HepG2 (cell line): ENCODE data around the gene WWP2. TPM values are rescaled to one million over a fixed set of nuclear protein-coding genes. Genes with fewer than 3 reads are reported as not detected.

ENCODE experiments used
- FOXM1 ChIP-seq: sonication (generic); formaldehyde crosslinking; IDR thresholded peaks from 2 replicates; pipeline ENCODE4 v1.5.0; 2020; ENCODE audit warnings: missing genetic modification reagents
- HES4 ChIP-seq: sonication (generic); formaldehyde crosslinking; IDR thresholded peaks from 2 replicates; pipeline ENCODE4 v1.9.0; 2021; ENCODE audit warnings: mild to moderate bottlenecking, missing genetic modification reagents, borderline replicate concordance
- HNRNPK ChIP-seq: fragments of 200-400 bp; formaldehyde crosslinking; IDR thresholded peaks from 2 replicates; pipeline ENCODE4 v1.6.1; 2018; ENCODE audit warnings: low read length, low read depth, moderate library complexity, mild to moderate bottlenecking; ENCODE audit not compliant: poor library complexity, severe bottlenecking
- HOXA3 ChIP-seq: sonication (generic); formaldehyde crosslinking; IDR thresholded peaks from 2 replicates; pipeline ENCODE4 v1.5.0; 2020; ENCODE audit warnings: missing genetic modification reagents
- IKZF1 ChIP-seq: fragments of 450-650 bp; IDR thresholded peaks from 2 replicates; pipeline ENCODE4 v1.7.1; 2016
- JARID2 ChIP-seq: sonication (generic); formaldehyde crosslinking; IDR thresholded peaks from 2 replicates; pipeline ENCODE4 v1.8.1; 2023; ENCODE audit warnings: missing genetic modification reagents, inconsistent platforms; ENCODE audit not compliant: insufficient replicate concordance
- MZF1 ChIP-seq: sonication (generic); formaldehyde crosslinking; IDR thresholded peaks from 2 replicates; pipeline ENCODE4 v1.8.1; 2023; ENCODE audit warnings: mild to moderate bottlenecking, missing genetic modification reagents, borderline replicate concordance
- NR3C1 ChIP-seq: sonication (generic); formaldehyde crosslinking; IDR thresholded peaks from 2 replicates; pipeline ENCODE4 v1.4.0; 2020; ENCODE audit warnings: missing genetic modification reagents
- RXRA ChIP-seq: sonication (generic); formaldehyde crosslinking; IDR thresholded peaks from 2 replicates; pipeline ENCODE4 v1.5.1; 2020; ENCODE audit warnings: missing genetic modification reagents
- ZFP41 ChIP-seq: sonication (generic); formaldehyde crosslinking; IDR thresholded peaks from 2 replicates; pipeline ENCODE4 v1.4.0; 2020; ENCODE audit warnings: mild to moderate bottlenecking, missing genetic modification reagents, borderline replicate concordance
- ZMYM3 ChIP-seq: sonication (generic); formaldehyde crosslinking; IDR thresholded peaks from 2 replicates; pipeline ENCODE4 v1.5.1; 2020; ENCODE audit warnings: mild to moderate bottlenecking, missing genetic modification reagents
- ZNF251 ChIP-seq: sonication (generic); formaldehyde crosslinking; IDR thresholded peaks from 2 replicates; pipeline ENCODE4 v1.9.0; 2021; ENCODE audit warnings: mild to moderate bottlenecking, missing genetic modification reagents
- ZNF552 ChIP-seq: sonication (generic); formaldehyde crosslinking; IDR thresholded peaks from 2 replicates; pipeline ENCODE4 v1.9.0; 2022; ENCODE audit warnings: missing genetic modification reagents, mild to moderate bottlenecking, borderline replicate concordance
- ZNF564 ChIP-seq: sonication (generic); formaldehyde crosslinking; IDR thresholded peaks from 2 replicates; pipeline ENCODE4 v1.8.1; 2023; ENCODE audit warnings: mild to moderate bottlenecking, missing genetic modification reagents
- ZNF572 ChIP-seq: sonication (generic); formaldehyde crosslinking; IDR thresholded peaks from 2 replicates; pipeline ENCODE4 v1.5.1; 2020; ENCODE audit warnings: mild to moderate bottlenecking, missing genetic modification reagents
- polyA plus RNA-seq, 8 experiments: library from polyadenylated mRNA; depleted of rRNA in 3 of 8; stranded (reverse) in 7 of 8; unstranded in 1 of 8; fragments of >200 nt; fragmentation: Illumina TruSeq in 4 of 8; extraction: Trizol in 4 of 8; gene quantifications; 2 replicates each; pipeline versions ENCODE4 v1.2.1 to v1.2.3, GENCODE V29; 2011 to 2016; ENCODE audit warnings: low read depth in 4 of 8, missing spikeins in 1 of 8, mixed read lengths in 1 of 8; ENCODE audit not compliant: insufficient read depth in 1 of 8
- total RNA-seq, 5 experiments: library from RNA; depleted of rRNA; stranded (reverse); fragments of >200 nt; fragmentation: Illumina TruSeq; extraction: Trizol; gene quantifications; 2 replicates each; pipeline ENCODE4 v1.2.3, GENCODE V29; 2016; ENCODE audit warnings: low read depth in 1 of 5
- TF ChIP-seq, protein P1 (sequence below): sonication (generic); formaldehyde crosslinking; IDR thresholded peaks from 2 replicates; pipeline ENCODE4 v1.8.0; 2022; ENCODE audit warnings: missing genetic modification reagents, mild to moderate bottlenecking, borderline replicate concordance
- TF ChIP-seq, protein P2 (sequence below): sonication (generic); formaldehyde crosslinking; IDR thresholded peaks from 2 replicates; pipeline ENCODE4 v1.8.1; 2023; ENCODE audit warnings: missing genetic modification reagents, inconsistent platforms, borderline replicate concordance
- TF ChIP-seq, protein P3 (sequence below): sonication (generic); formaldehyde crosslinking; IDR thresholded peaks from 2 replicates; pipeline ENCODE4 v1.4.0; 2020; ENCODE audit warnings: missing genetic modification reagents
- TF ChIP-seq, protein P4 (sequence below): sonication (generic); formaldehyde crosslinking; IDR thresholded peaks from 2 replicates; pipeline ENCODE4 v1.4.0; 2020; ENCODE audit warnings: low read depth, missing genetic modification reagents
- TF ChIP-seq, protein P5 (sequence below): sonication (generic); formaldehyde crosslinking; IDR thresholded peaks from 2 replicates; pipeline ENCODE4 v1.4.0; 2020; ENCODE audit warnings: mild to moderate bottlenecking, low read depth, missing genetic modification reagents

Gene WWP2
- total and polyA plus RNA-seq, 2 of the 13 experiments (the other 11 are each of a cell fraction or from before 2014, with no cell fraction given), result 11.4 to 28.2 TPM

DNA sequence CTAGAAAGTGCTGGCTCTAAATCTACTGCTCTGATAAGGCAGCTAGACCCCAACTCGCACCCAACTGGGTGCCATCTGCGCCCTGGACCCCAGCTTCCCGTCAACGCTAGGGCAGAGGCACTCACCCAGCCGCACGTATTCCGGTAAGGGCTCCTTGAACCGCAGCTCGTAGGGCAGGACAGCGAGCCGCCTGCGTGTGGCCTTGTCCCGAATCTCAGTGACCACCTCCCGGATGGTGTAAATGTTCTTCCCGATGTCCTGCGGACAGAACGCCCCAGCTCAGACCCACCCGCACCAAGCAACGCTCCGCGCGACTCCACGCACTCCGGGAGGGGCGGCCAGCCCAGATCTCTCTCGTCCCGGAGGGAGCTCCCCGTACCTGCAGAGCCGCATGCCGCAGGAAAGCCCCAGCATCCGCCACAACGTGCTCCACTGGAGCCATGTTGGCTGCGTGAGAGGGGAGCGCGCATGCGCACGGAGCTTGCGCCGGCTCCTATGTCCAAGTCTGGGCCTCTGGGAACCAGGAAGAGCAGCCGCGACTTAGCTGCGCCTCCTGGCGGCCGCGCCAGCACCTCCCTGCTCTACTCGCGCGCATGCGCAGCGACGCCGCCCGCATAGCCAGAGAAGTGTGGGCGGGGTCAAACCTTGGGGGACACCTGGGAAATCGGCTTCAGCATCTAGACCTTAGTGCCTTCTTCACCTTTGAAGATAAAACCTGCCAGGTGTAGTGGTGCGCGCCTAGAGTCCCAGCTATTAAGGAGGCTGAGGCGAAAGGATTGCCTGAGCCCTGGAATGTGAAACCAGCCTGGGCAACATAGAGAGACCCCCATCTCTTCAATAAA, 7.4 kb upstream of the WWP2 start, which contains the start of gene NOB1 (continued):
- TF ChIP-seq HOXA3 (CRISPR knock-in tag), result peak; percentile 93
- no peak for TF ChIP-seq JARID2
- TF ChIP-seq, protein P1, sequence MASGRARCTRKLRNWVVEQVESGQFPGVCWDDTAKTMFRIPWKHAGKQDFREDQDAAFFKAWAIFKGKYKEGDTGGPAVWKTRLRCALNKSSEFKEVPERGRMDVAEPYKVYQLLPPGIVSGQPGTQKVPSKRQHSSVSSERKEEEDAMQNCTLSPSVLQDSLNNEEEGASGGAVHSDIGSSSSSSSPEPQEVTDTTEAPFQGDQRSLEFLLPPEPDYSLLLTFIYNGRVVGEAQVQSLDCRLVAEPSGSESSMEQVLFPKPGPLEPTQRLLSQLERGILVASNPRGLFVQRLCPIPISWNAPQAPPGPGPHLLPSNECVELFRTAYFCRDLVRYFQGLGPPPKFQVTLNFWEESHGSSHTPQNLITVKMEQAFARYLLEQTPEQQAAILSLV (CRISPR knock-in tag), result peak; percentile 94; the same call in 1 of the 2 replicates
- TF ChIP-seq ZNF552, result peak; percentile 93; the same call in 1 of the 2 replicates
- TF ChIP-seq ZFP41 (CRISPR knock-in tag), result no peak
- TF ChIP-seq, protein P2, sequence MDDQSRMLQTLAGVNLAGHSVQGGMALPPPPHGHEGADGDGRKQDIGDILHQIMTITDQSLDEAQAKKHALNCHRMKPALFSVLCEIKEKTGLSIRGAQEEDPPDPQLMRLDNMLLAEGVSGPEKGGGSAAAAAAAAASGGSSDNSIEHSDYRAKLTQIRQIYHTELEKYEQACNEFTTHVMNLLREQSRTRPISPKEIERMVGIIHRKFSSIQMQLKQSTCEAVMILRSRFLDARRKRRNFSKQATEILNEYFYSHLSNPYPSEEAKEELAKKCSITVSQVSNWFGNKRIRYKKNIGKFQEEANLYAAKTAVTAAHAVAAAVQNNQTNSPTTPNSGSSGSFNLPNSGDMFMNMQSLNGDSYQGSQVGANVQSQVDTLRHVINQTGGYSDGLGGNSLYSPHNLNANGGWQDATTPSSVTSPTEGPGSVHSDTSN (CRISPR knock-in tag), result no peak
- no peak for TF ChIP-seq IKZF1
- 0 out of 2 replicates have a peak, but pooled peaks have one; percentile 61 for TF ChIP-seq ZNF251 (CRISPR knock-in tag)
- TF ChIP-seq, protein P3, sequence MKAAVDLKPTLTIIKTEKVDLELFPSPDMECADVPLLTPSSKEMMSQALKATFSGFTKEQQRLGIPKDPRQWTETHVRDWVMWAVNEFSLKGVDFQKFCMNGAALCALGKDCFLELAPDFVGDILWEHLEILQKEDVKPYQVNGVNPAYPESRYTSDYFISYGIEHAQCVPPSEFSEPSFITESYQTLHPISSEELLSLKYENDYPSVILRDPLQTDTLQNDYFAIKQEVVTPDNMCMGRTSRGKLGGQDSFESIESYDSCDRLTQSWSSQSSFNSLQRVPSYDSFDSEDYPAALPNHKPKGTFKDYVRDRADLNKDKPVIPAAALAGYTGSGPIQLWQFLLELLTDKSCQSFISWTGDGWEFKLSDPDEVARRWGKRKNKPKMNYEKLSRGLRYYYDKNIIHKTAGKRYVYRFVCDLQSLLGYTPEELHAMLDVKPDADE (CRISPR knock-in tag), result no peak
- no peak; the same call in 1 of the 2 replicates for TF ChIP-seq MZF1 (CRISPR knock-in tag)
- TF ChIP-seq ZNF572 (CRISPR knock-in tag), result peak; percentile 85
- no peak for TF ChIP-seq ZNF564 (CRISPR knock-in tag)
- no peak for TF ChIP-seq NR3C1 (CRISPR knock-in tag)
- TF ChIP-seq ZMYM3 (CRISPR knock-in tag), result peak; percentile 78; the same call in 1 of the 2 replicates
- no peak for TF ChIP-seq HNRNPK
- TF ChIP-seq HES4 (CRISPR knock-in tag), result no peak
- no peak for TF ChIP-seq FOXM1 (CRISPR knock-in tag)
- peak; percentile 92 for TF ChIP-seq RXRA (CRISPR knock-in tag)
- TF ChIP-seq, protein P4, sequence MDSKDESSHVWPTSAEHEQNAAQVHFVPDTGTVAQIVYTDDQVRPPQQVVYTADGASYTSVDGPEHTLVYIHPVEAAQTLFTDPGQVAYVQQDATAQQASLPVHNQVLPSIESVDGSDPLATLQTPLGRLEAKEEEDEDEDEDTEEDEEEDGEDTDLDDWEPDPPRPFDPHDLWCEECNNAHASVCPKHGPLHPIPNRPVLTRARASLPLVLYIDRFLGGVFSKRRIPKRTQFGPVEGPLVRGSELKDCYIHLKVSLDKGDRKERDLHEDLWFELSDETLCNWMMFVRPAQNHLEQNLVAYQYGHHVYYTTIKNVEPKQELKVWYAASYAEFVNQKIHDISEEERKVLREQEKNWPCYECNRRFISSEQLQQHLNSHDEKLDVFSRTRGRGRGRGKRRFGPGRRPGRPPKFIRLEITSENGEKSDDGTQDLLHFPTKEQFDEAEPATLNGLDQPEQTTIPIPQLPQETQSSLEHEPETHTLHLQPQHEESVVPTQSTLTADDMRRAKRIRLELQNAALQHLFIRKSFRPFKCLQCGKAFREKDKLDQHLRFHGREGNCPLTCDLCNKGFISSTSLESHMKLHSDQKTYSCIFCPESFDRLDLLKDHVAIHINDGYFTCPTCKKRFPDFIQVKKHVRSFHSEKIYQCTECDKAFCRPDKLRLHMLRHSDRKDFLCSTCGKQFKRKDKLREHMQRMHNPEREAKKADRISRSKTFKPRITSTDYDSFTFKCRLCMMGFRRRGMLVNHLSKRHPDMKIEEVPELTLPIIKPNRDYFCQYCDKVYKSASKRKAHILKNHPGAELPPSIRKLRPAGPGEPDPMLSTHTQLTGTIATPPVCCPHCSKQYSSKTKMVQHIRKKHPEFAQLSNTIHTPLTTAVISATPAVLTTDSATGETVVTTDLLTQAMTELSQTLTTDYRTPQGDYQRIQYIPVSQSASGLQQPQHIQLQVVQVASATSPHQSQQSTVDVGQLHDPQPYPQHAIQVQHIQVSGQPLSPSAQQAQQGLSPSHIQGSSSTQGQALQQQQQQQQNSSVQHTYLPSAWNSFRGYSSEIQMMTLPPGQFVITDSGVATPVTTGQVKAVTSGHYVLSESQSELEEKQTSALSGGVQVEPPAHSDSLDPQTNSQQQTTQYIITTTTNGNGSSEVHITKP (CRISPR knock-in tag), result no peak; the same call in 1 of the 2 replicates
- TF ChIP-seq, protein P5, sequence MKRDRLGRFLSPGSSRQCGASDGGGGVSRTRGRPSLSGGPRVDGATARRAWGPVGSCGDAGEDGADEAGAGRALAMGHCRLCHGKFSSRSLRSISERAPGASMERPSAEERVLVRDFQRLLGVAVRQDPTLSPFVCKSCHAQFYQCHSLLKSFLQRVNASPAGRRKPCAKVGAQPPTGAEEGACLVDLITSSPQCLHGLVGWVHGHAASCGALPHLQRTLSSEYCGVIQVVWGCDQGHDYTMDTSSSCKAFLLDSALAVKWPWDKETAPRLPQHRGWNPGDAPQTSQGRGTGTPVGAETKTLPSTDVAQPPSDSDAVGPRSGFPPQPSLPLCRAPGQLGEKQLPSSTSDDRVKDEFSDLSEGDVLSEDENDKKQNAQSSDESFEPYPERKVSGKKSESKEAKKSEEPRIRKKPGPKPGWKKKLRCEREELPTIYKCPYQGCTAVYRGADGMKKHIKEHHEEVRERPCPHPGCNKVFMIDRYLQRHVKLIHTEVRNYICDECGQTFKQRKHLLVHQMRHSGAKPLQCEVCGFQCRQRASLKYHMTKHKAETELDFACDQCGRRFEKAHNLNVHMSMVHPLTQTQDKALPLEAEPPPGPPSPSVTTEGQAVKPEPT, result peak; percentile 96; the same call in 1 of the 2 replicates
